GM19099 (cell line): ENCODE measurements around the gene WDR37.
A peak's percentile ranks its signal among the peaks of the same experiment; 100 is the strongest.

ENCODE experiments used
- POLR2A ChIP-seq: IDR thresholded peaks from 3 replicates; pipeline ENCODE4 v1.6.1; 2011; ENCODE audit warnings: low read depth; ENCODE audit not compliant: insufficient read length; ENCODE audit errors: extremely low read depth

The WDR37 gene, protein sequence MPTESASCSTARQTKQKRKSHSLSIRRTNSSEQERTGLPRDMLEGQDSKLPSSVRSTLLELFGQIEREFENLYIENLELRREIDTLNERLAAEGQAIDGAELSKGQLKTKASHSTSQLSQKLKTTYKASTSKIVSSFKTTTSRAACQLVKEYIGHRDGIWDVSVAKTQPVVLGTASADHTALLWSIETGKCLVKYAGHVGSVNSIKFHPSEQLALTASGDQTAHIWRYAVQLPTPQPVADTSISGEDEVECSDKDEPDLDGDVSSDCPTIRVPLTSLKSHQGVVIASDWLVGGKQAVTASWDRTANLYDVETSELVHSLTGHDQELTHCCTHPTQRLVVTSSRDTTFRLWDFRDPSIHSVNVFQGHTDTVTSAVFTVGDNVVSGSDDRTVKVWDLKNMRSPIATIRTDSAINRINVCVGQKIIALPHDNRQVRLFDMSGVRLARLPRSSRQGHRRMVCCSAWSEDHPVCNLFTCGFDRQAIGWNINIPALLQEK

DNA sequence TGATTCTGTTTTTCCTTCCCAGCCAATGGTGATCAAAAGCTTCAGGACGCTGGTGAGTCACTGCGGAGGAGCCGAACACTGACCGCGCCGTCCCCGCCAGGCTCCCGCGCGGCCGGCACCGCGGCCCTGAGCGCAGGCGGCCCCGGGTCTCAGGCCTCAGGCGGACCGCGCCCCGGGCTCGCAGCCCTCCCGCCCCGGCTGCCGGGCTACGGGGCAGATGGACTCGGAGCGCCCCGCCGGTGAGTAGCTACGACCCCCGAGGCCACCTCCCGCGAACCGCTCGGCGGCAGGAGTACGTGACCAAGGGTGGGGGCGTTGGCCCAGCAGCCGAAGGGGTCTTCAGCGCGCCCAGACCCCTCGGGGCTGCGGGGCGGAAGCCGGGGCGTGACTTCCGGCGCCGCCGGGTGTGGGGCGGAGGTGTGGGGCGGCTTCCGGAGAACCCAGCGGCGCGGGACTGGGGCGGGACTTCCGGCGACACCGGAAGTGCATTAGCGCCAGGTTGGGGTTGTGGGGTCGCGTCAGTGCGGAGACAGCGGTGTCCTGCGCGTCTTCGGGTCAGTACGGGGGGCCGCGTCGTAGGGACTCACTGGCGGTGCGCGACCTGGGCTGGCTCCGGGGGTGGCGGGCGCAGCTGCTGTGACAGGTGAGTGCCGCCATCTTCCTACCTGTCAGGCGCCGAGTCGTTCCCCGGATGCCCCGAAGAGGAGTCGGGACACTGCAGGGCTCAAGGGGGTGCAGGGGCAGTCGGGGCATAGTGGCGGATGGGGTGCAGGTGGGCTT is at the start of gene WDR37:
WDR37 (plus strand) TSS at position 60 of the 780 bp plus-strand sequence. CDS start 15,771 bp downstream, outside the sequence.
- peak; percentile 69 for TF ChIP-seq POLR2A

DNA sequence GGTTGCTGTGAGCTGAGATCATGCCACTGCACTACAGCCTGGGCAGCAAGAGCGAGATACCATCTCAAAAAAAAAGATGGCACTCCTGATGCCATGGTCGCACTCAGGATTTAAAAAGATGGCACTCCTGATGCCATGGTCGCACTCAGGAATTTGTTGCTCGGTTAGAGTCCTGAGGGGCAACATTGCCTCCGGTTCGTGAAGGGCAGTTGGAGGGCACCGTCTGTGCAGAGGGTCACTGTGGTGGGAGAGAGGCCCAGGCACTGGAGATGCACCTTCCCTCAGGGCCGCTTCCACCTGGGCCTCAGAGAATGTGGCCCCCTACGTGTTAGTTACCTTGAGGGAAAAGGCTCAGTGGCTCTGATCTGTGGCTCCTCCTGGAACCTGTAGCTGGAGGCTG is 49.6 kb upstream of the WDR37 start:
- TF ChIP-seq POLR2A: no peak

DNA sequence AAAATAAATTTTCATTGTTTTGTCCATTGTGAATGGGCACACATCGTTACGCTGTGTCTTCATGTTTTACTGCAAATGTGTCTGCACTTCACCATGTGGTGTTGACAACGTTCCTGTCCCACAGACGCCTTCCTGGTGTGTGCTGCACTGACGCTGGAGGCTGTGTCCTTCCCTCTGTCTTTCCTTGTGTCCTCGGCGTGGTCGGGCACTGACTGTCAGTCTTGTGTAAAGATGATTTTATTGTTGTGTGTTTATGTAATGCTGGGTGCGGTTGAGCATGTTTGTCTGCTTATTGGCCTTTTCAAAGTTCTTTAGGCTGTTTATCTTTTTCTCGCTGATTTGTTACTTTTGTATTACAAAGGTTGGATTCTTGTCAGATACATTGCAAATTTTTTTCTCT is 48.6 kb upstream of the WDR37 start:
- TF ChIP-seq POLR2A: no peak

DNA sequence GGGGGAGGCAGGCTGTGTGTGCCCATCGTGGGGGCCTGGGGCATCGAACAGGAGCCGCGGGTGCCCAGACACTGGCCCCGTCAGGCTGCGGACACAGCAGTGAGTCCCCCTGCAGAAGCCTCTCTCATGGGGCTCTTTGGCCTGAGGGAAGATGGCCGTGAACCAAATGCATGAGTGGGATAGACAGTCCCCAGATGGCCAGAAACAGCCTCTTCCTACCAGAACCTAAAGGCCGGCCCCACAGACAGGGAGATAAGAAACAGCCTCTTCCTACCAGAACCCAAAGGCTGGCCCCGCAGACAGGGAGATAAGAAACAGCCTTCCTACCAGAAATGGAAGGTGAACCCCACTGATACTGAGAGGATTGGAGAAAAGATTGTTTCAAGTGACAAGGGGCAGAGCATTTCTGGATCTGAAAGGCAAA is 47.1 kb upstream of the WDR37 start:
- no peak for TF ChIP-seq POLR2A

DNA sequence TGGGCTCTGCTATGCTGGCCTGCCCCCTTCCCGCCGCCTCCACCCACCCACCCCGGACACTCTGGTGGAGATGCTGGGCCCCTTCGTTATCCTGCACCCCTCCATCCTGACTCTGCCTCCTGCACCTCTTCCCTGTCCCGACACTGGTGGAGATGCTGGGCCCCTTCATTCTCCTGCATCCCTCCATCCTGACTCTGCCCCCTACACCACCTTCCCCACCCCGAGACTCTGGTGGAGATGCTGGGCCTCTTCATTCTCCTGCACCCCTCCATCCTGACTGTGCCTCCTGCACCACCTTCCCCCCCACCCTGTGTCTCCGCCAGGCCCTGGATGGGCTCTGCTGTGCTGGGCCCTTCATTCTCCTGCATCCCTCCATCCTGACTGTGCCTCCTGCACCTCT is 45.5 kb upstream of the WDR37 start:
- no peak for TF ChIP-seq POLR2A

DNA sequence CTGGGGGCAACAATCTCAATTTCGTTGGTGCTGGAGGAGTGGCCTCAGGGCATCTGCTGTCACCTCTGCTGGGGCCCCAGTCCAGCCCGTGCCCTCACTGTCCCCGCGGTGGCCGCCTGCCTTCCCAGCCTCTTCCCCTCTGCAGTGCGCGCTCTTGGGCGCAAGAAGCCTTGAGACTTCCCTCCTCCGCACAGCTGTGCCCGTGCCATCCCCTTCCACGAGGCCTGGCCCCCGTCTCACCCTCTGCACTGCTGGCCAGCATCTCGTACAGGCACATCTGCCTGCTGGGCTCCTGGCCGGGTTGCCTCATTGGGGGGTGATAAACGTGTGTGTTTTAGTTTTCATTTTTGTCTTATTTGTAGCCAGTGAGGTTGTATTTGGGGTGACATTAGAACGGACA is 44.5 kb upstream of the WDR37 start:
- no peak for TF ChIP-seq POLR2A

DNA sequence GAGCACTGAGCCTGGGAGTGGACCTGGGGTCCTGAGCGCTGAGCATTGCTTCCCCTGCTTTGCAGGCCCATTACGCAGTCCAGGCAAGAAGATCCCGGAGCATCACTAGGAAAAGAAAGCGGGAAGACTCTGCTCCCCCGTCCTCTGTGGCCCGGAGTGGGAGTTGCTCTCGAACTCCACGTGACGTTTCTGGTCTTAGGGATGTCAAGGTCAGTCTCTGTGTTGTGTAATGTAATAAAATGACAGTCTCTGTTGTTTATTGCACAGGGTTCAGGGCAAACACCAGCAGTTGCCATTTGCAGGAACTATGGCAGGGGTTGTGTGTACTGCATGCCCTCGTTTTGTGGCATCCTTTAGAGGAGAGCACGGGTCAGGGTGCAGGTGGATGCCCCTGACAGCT is 40.5 kb upstream of the WDR37 start:
- no peak for TF ChIP-seq POLR2A

DNA sequence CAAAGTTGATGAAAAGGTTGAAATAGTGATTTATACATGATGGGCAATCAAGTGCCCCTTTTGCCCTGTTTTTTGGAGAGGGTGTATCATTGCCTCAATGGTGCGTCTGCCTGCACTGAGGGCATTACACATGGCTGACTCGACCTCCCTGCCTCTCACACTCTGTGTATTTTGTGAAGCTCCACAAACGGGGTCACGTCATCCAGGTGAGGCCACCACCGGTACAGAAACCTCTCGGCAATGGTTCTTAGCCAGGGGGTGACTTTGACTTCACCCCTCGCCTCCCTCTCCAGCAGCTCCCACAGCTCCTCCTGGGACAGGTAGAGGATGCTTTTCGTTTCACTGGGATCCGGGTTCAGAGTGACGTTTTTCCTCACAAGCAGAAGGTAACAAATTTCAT is 36.8 kb upstream of the WDR37 start:
- no peak for TF ChIP-seq POLR2A

DNA sequence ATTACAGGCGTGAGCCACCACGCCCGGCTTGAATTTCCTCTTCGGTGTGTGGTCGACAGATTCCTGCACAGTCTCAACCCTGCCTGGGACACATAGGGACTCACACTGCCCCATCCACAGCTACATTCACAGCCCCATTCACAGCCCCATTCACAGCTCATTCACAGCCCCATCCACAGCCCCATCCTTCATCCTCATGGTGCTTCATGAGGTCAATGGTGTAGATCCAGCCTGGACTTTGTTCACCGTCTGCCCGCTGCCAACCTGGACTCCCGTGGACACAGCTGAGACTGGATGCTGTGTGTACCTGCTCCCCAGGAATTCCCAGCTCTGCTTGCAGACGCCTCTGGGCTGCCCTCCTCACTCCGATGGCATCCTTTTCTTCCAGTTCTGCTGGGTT is 35.7 kb upstream of the WDR37 start:
- peak; percentile 9 for TF ChIP-seq POLR2A

DNA sequence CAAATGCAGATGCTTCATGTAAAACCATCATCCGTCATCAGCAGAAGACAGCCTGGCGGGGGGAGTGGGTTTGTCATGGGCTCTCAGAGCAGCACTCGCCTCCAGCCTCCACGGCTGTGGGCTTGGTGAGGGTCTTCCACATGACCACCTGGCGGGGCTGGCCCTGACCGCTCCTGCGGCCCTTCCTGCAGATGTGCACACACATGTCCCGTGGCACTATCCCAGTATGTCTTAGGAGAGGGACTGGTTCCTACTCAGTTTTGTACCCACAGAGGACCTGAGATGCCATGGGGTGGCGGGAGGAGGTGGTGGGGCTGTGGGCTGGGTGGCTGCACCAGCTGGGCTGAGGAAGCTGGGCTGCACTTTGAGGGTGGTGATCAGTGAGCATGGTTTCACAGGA is 35.2 kb upstream of the WDR37 start:
- no peak for TF ChIP-seq POLR2A

DNA sequence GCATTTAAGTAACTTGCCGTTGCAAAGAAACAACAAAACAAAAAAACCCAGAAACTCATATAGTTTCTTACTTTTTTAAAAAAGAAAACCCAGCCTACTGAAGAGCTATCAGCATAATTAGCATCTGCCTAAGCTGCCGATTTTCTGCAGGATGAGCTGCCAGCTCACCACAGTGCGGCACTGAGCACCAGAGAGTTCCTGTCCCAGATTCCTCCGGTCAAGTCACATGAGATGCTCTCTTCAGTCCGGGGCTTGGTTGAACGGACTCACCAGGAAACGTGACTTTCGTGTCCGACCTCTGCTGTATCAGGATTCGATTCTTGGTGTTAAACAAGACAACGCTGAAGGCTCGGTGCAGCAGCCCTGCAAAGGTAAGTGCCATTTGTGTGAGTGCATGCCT is 33.8 kb upstream of the WDR37 start:
- TF ChIP-seq POLR2A: no peak

DNA sequence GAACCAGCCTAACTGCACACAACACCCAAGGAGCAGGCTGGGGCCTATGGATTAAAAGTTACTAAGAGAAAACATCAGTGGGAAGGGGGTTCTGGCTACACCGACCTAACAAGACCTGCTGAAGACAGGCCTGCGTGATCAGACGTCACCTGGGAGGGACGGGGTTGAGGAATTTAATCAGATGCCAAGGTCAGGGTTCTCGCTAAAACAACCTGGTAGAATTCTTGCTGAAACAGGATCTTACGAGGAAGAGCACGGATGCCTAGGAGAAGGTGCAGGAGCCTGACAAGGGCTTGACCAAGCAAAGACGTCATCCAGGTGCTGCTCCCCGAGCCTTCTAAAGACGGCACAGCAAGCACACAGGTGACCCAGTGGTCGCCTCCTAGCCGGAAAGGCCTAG is 32.1 kb upstream of the WDR37 start:
- no peak for TF ChIP-seq POLR2A

DNA sequence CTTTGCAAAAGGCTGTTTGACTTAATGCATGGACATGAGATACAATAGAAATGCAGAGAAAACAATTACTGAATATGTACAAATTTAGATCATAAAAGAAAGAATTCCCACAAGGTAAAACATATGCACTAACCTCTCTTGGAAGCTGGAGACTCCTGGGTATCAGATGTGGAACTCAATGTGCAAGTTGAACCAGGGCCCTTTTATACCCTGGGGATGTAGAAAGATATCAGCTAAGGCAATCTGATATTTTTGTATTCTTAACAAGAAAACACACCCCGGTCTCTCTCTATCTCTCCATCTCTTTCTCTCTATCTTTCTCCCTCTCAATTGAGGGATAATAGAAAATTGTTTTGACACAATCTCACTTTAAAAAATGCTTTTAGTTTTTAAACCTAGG is 30.5 kb upstream of the WDR37 start, which contains the start of gene IDI2:
IDI2 (minus strand) TSS at position 177 of the 400 bp plus-strand sequence. CDS start 1,136 bp downstream, outside the sequence.
- TF ChIP-seq POLR2A: no peak

DNA sequence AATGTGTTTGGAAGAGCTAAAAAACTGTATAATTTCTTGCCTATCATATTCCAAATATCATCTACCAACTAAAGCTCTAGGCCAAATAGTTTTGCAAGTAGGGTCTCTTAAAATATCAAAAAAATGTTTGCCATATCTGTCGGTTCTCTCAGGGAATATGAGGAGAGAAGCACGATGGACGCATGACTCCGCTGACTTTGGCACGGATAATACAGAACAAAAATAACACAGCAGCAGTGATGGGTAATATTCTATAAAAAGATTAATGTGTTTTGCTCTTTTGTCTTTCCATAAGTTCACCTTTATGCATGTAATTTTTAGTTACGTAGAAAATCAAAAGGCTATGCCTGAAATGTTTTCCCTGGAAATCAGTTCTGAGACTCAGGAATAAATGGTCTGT is 29.6 kb upstream of the WDR37 start:
- no peak for TF ChIP-seq POLR2A

DNA sequence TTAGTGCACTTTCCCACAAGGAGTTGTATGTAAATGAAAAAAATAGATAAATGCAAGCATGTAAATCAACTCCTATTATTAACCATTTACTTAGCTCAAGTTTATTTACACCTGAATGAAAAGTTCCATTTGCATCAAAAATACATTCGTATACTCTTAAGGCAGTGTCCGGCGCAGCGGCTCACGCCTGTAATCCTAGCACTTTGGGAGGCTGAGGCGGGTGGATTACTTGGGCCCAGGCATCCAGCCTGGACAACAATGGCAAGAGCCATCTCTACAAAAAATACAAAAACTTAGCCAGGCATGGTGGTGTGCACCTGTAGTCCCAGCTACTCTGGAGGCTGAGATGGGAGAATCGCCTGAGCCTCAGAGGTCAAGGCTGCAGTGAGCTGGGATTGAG is 26.3 kb upstream of the WDR37 start:
- TF ChIP-seq POLR2A: no peak

DNA sequence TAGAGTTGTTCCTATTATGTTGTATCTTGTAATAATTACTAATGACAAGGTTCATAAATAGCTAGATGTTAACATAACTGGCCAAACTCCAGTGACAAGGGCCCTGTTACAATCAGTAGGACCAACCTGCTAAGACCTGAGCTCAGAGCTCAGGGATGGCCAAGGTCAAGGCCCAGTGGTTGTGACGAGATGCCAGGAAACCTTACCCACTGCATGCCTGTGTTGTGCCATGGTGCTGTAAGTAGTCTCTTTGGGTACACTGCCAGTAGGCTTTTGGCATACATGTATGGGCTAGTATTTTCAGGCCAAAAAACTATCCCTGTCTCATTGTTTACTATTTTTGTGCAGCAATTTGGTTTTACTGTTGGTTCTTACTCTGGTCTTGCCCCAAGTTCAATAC is 22.6 kb upstream of the WDR37 start:
- no peak for TF ChIP-seq POLR2A
